Large intestine (tissue), 3 donors: ENCODE results near the gene SLC47A2. TPM values are rescaled to one million over a fixed set of nuclear protein-coding genes. Genes with fewer than 3 reads are reported as not detected.

Experiments
- DNase-seq, 2 donors: peaks; one replicate each; pipeline versions ENCODE4 v3.0.0 to v3.0.0-alpha.2; 2013
- H3K27ac ChIP-seq: one replicate; pipeline ENCODE4 v1.5.1; 2013; ENCODE audit warnings: low read length
- H3K27me3 ChIP-seq: 2 replicates; pipeline ENCODE4 v1.6.1; 2013; ENCODE audit warnings: low read length; ENCODE audit not compliant: control insufficient read depth, insufficient read depth
- H3K36me3 ChIP-seq: 2 replicates; pipeline ENCODE4 v1.6.1; 2013; ENCODE audit warnings: low read length; ENCODE audit not compliant: control insufficient read depth, insufficient read depth
- H3K4me1 ChIP-seq: one replicate; pipeline ENCODE4 v1.6.1; 2013; ENCODE audit warnings: low read length; ENCODE audit not compliant: control insufficient read depth, insufficient read depth
- H3K4me3 ChIP-seq: one replicate; pipeline ENCODE4 v1.5.1; 2013; ENCODE audit warnings: low read length
- H3K9me3 ChIP-seq: one replicate; pipeline ENCODE4 v1.6.1; 2013; ENCODE audit warnings: mild to moderate bottlenecking, low read depth, low read length, moderate library complexity; ENCODE audit not compliant: control insufficient read depth
- WGBS: methylation state at CpG from one replicate; pipeline ENCODE4 v1.1.5; 2013; ENCODE audit warnings: low lambda C conversion rate; ENCODE audit not compliant: insufficient coverage; 5-methylcytosine and 5-hydroxymethylcytosine counted together
- polyA plus RNA-seq: library from polyadenylated mRNA; unstranded; fragments of 120-200 nt; gene quantifications from one replicate; pipeline ENCODE4 v1.2.1, GENCODE V29; 2013

SLC47A2 gene
- polyA plus RNA-seq, 1 donor: 0.54 TPM

GRCh38 chr17:19755821-19756510, 39.6 kb upstream of the SLC47A2 start:
- Histone ChIP-seq H3K36me3 (no peaks in the 10 kb centered on the region), H3K27me3 (no peaks in the 10 kb centered on the region), H3K9me3 (no peaks in the 10 kb centered on the region), H3K4me3 (no peak overlapping the region), H3K4me1 (peaks cover 7% of the 10 kb centered on the region), H3K27ac (no peak overlapping the region)
- no CpG with 5 or more reads among the region's 11 CpGs for WGBS
- no peak for DNase-seq

GRCh38 chr17:19755392-19755791, 39.0 kb upstream of the SLC47A2 start:
- no CpG with 5 or more reads among the region's 6 CpGs for WGBS
- no peak for DNase-seq
- H3K4me3 ChIP-seq: no peak overlapping the region

DNA sequence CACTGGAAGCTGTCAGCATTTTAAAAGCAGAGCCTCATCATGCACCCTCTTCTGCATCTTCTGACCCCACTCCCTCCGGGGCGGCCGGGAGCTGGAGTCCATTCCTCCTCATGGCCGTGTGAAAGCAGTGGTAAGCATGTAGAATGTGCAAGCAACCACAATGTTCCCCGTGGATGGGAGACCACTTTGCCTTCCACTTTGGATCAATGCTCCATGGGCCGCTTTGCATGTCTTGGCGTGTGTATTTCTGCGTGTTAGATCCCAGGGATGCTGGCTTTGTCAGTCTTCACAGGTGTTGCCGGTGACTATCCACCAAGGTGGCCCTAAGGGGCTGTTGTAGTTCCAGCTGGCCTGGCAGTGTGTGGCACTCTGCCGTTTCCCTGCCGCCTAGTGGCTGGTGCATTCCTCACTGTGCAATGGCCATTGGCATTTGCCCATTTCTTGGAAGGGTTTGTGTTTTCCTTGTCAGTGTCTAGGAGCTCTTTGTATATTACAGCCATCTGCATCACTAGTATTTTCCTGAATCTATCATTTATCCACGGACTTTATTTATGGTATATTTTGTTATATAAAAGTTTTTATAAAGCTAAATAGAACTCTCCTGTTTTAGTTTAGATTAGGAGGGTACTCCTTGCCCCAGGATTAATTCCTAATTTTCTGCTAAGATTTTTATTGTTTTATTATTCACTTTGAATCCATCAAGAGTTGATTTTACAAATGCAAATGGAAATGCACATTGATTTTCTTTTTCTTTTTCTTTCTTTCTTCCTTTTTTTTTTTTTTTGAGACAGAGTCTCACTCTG, 37.5 kb upstream of the SLC47A2 start:
- Histone ChIP-seq H3K9me3 (no peaks in the 10 kb centered on the region), H3K4me3 (no peak overlapping the region), H3K36me3 (no peaks in the 10 kb centered on the region), H3K4me1 (peaks cover 7% of the 10 kb centered on the region), H3K27me3 (no peaks in the 10 kb centered on the region), H3K27ac (no peak overlapping the region)
- WGBS: 86% methylated on average over 1 of the region's 12 CpGs
- DNase-seq: no peak

More at GRCh38 chr17:19755392-19755791, 39.0 kb upstream of the SLC47A2 start:
- Histone ChIP-seq H3K27ac (no peak overlapping the region), H3K4me1 (peaks cover 7% of the 10 kb centered on the region), H3K36me3 (no peaks in the 10 kb centered on the region), H3K27me3 (no peaks in the 10 kb centered on the region), H3K9me3 (no peaks in the 10 kb centered on the region)

DNA sequence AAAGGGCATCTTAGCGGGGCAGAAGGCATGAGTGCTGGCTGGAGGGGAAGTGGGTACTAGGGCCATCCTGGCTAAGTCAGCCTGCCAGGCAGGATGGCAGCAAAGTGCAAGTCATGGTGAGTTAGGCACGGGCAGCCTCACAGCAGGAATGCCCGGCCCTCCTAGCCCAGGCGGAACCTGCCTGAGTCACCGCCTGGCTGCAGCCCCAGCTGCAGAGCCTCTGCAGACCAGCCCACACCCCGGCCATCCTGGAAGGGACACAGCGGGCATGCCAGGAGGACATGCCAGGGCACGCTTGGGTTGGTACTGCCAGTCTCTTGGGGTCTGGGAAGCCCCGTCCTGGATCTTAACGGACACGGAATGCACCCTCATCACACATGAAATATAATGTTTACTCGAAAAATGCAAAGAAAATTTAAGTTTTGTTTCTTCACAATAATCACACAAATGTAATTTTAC, 36.7 kb upstream of the SLC47A2 start:
- no peaks in the 10 kb centered on the region for H3K9me3 ChIP-seq
- no peaks in the 10 kb centered on the region for H3K36me3 ChIP-seq
- no peak for DNase-seq
- H3K4me1 ChIP-seq: peaks cover 10% of the 10 kb centered on the region
- H3K27me3 ChIP-seq: no peaks in the 10 kb centered on the region
- 100% methylated on average over 1 of the region's 12 CpGs for WGBS
- no peak overlapping the region for H3K27ac ChIP-seq
- no peak overlapping the region for H3K4me3 ChIP-seq

- Histone ChIP-seq H3K36me3 (no peaks in the 10 kb centered on the region), H3K27me3 (no peaks in the 10 kb centered on the region), H3K9me3 (no peaks in the 10 kb centered on the region), H3K27ac (no peak overlapping the region), H3K4me3 (no peak overlapping the region), H3K4me1 (peaks cover 12% of the 10 kb centered on the region)
- DNase-seq: no peak
- 83% methylated on average over 2 of the region's 15 CpGs for WGBS
These were observed 36.0 kb upstream of the SLC47A2 start for GRCh38 chr17:19752216-19753050.

- Histone ChIP-seq H3K4me3 (no peak overlapping the region), H3K9me3 (no peaks in the 10 kb centered on the region), H3K27me3 (no peaks in the 10 kb centered on the region), H3K27ac (no peak overlapping the region), H3K4me1 (peaks cover 6% of the 10 kb centered on the region), H3K36me3 (no peaks in the 10 kb centered on the region)
- DNase-seq: no peak
- no CpG with 5 or more reads among the region's 3 CpGs for WGBS
These were observed 34.5 kb upstream of the SLC47A2 start for GRCh38 chr17:19750835-19751234.

DNA sequence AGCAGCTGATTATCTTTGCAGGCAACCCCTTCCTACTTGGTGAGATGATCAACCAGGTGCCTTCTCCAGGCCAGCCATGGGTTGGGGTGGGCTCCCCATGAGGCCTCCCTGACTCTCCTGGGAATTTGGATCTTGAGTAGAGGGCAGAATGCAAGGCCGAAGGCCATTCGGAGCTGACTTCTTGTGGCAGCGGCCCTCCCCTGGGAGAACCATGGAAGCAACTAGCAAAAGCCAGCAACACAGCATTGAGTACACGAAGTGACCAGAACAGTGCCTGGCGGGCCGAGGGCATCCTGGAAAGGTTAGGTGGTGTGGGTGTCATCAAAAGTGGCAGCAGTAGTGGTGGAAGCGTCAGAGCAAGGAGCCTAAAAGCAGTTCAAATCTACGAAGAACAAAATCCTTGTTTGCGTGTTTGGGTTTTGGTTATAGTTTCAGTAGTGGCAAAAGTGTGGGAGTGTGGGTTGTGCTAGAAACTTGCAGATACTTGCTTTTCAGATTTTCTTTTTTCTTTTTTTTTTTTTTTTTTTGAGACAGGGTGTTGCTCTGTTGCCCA, 33.7 kb upstream of the SLC47A2 start:
- no peak overlapping the region for H3K27ac ChIP-seq
- 100% methylated on average over 2 of the region's 9 CpGs for WGBS
- H3K9me3 ChIP-seq: no peaks in the 10 kb centered on the region
- H3K4me1 ChIP-seq: peaks cover 12% of the 10 kb centered on the region
- no peaks in the 10 kb centered on the region for H3K27me3 ChIP-seq
- no peak for DNase-seq
- no peak overlapping the region for H3K4me3 ChIP-seq
- H3K36me3 ChIP-seq: no peaks in the 10 kb centered on the region

GRCh38 chr17:19748807-19749193, 32.4 kb upstream of the SLC47A2 start:
- Histone ChIP-seq H3K4me1 (peaks cover 14% of the 10 kb centered on the region), H3K27me3 (no peaks in the 10 kb centered on the region), H3K27ac (no peak overlapping the region), H3K9me3 (no peaks in the 10 kb centered on the region), H3K36me3 (no peaks in the 10 kb centered on the region), H3K4me3 (no peak overlapping the region)
- no CpG with 5 or more reads among the region's 13 CpGs for WGBS
- DNase-seq: no peak

- DNase-seq: peak in 1 of 2 donors; percentile 43
- Histone ChIP-seq H3K9me3 (no peaks in the 10 kb centered on the region), H3K4me3 (no peak within 1 kb of the TSS), H3K27me3 (no peaks in the 10 kb centered on the region), H3K27ac (no peak within 1 kb of the TSS), H3K4me1 (peaks cover 14% of the 10 kb centered on the region), H3K36me3 (no peaks in the 10 kb centered on the region)
- WGBS: no CpG with 5 or more reads among the region's 25 CpGs
These were observed 31.7 kb upstream of the SLC47A2 start, which contains the start of gene ALDH3A1 for GRCh38 chr17:19747829-19748806. Gene ALDH3A1, minus strand, starts transcription at chr17:19748298. Its CDS starts 3,169 bp downstream, at chr17:19745129.
